RWPE2 (cell line): ENCODE results near the gene BAZ2B.
A peak's percentile ranks its signal among the peaks of the same experiment; 100 is the strongest.

Experiments used
- ATAC-seq: fragments of 200-7000 bp; cut with Tn5 transposase; 3 replicates; pipeline ENCODE4 v1.9.1; 2021; ENCODE audit warnings: low read depth
- DNase-seq: peaks from one replicate; pipeline ENCODE4 v3.0.0-alpha.2; 2020; ENCODE audit warnings: low spot score
- H3K27ac ChIP-seq: fragments of 450-650 bp; 2 replicates; pipeline ENCODE4 v1.5.1; 2017; ENCODE audit warnings: mild to moderate bottlenecking; ENCODE audit not compliant: poor library complexity, severe bottlenecking
- H3K27me3 ChIP-seq: fragments of 250-450 bp; sonication (Bioruptor Pico); 2 replicates; pipeline ENCODE4 v1.5.1; 2021; ENCODE audit warnings: mild to moderate bottlenecking, moderate library complexity; ENCODE audit not compliant: insufficient read depth, poor library complexity, severe bottlenecking
- H3K36me3 ChIP-seq: fragments of 250-450 bp; sonication (Bioruptor Pico); 2 replicates; pipeline ENCODE4 v1.5.1; 2020; ENCODE audit warnings: low read depth, mild to moderate bottlenecking, moderate library complexity
- H3K4me1 ChIP-seq: fragments of 250-450 bp; sonication (Bioruptor Pico); 2 replicates; pipeline ENCODE4 v1.5.1; 2021; ENCODE audit warnings: mild to moderate bottlenecking, moderate library complexity; ENCODE audit not compliant: insufficient read depth, poor library complexity, severe bottlenecking
- H3K4me3 ChIP-seq: fragments of 250-450 bp; sonication (Bioruptor Pico); 2 replicates; pipeline ENCODE4 v1.5.1; 2021; ENCODE audit warnings: mild to moderate bottlenecking, moderate library complexity; ENCODE audit not compliant: severe bottlenecking
- H3K9me3 ChIP-seq: fragments of 250-450 bp; sonication (Bioruptor Pico); 2 replicates; pipeline ENCODE4 v1.5.1; 2021; ENCODE audit warnings: mild to moderate bottlenecking, moderate library complexity; ENCODE audit not compliant: severe bottlenecking
- TF ChIP-seq, protein P1 (sequence below): fragments of 450-650 bp; IDR thresholded peaks from one replicate; pipeline ENCODE4 v1.5.1; 2017; ENCODE audit warnings: mild to moderate bottlenecking, moderate library complexity; ENCODE audit not compliant: poor library complexity, severe bottlenecking

BAZ2B gene

DNA sequence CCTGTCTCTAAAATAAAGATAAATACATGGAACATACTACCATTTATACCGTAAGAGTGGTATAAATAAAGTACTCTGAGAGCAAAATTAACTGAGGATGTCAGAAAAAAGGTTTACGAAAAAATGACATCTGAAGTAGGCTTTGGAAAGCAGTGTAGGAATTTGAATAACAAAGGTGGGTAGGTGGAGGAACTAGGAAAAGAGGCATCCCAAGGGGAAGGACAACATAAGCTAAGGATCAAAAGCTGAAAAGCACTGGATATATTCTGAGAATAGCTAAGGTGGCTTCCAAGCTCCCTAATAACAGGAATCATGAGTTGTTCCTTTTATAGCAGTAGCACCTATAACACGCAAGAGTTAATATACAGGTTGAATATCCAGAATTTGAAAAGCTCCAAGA, 91.3 kb downstream of the BAZ2B start:
- Histone ChIP-seq H3K27ac (no peak overlapping the region), H3K36me3 (no peaks in the 10 kb centered on the region), H3K27me3 (no peaks in the 10 kb centered on the region), H3K4me1 (no peaks in the 10 kb centered on the region), H3K9me3 (no peaks in the 10 kb centered on the region), H3K4me3 (no peak overlapping the region)
- TF ChIP-seq, protein P1, sequence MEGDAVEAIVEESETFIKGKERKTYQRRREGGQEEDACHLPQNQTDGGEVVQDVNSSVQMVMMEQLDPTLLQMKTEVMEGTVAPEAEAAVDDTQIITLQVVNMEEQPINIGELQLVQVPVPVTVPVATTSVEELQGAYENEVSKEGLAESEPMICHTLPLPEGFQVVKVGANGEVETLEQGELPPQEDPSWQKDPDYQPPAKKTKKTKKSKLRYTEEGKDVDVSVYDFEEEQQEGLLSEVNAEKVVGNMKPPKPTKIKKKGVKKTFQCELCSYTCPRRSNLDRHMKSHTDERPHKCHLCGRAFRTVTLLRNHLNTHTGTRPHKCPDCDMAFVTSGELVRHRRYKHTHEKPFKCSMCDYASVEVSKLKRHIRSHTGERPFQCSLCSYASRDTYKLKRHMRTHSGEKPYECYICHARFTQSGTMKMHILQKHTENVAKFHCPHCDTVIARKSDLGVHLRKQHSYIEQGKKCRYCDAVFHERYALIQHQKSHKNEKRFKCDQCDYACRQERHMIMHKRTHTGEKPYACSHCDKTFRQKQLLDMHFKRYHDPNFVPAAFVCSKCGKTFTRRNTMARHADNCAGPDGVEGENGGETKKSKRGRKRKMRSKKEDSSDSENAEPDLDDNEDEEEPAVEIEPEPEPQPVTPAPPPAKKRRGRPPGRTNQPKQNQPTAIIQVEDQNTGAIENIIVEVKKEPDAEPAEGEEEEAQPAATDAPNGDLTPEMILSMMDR: no peak
- ATAC-seq (no peak), DNase-seq (no peak)

DNA sequence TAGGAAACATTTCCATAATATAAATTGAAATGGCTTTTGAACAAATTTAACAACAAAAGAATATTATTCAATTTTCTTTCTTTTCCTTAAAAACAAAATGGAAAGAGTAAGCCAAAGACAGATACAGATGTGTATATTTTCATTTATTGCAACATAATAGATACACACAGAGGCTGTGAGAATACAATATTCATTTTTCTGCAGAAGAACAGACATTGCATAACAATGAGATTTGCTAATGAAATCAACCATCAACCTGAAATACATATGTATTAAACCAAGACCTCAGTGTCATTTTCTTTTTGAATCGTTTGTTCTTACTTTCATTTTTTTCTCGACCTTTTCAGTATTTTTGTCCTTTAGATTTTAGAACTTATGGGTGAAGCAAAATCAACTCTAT, 95.1 kb downstream of the BAZ2B start:
- ATAC-seq (no peak), DNase-seq (no peak)
- Histone ChIP-seq H3K4me1 (peaks cover 20% of the 10 kb centered on the region), H3K9me3 (no peaks in the 10 kb centered on the region), H3K27ac (no peak overlapping the region), H3K27me3 (no peaks in the 10 kb centered on the region), H3K4me3 (no peak overlapping the region), H3K36me3 (no peaks in the 10 kb centered on the region)
- TF ChIP-seq, protein P1: no peak

DNA sequence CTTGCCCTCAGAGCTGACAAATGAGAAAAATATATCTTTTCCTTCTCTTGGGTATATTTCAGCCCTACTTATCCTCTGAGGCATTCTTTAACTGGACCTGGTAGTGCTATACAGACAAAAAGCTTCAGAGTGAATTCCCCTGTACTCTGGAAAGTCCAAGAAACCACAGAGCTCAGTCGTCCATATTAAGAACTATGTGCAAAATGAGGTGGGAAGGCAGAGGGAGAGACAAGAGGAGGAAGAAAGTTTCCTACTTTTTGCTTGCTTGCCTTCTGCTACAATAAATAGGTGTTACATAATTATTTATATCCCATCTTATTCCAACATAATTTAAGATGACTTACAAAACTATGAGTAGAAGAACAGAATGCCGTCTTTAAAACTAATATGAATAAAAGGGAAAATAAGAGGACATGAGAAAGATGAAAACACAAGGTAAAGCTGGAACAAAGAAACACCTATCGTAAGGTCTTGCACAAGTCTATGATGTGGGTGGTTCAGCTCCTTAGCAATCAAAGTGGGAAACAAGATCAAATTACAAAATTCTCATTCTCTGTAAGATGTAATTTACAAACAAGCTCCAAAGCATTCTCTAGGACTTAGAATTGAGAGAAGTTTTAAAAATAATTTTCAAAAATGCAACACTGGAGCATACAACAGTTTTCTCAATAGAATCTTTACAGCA, 97.9 kb downstream of the BAZ2B start:
- H3K4me1 ChIP-seq: peaks cover 37% of the 10 kb centered on the region
- no peak overlapping the region for H3K4me3 ChIP-seq
- no peaks in the 10 kb centered on the region for H3K36me3 ChIP-seq
- H3K9me3 ChIP-seq: peaks cover 2% of the 10 kb centered on the region
- H3K27ac ChIP-seq: peak overlapping the region; percentile 36
- TF ChIP-seq, protein P1: no peak
- DNase-seq: no peak
- peak; percentile 47; the same call in 2 of the 3 replicates for ATAC-seq
- no peaks in the 10 kb centered on the region for H3K27me3 ChIP-seq

DNA sequence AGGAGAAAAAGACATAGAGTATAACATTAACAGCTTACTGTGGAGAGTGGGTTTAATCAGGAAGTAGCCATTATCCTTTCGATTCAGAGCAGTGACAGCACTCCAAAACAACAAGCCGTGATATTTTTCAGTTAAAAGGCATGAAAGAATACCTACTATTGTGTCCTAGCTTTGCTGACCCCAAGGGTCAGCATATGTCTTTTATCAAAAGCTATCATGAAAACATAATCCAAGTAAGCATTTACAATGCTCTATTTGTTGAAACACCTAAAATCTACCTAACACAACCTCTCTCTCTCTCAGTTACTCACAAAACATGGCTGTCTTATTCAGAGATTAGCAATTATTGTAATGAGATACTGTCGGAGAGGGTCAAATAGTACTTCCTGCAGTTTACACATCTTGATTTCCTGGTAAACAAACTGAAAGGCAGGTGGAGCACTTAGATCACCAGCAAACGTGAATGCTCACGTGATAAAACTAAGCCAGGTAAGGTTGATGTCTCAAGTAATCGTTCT, 100.0 kb downstream of the BAZ2B start:
- peaks cover 2% of the 10 kb centered on the region for H3K9me3 ChIP-seq
- ATAC-seq (peak; percentile 97), DNase-seq (no peak)
- TF ChIP-seq, protein P1: peak; percentile 41
- H3K4me1 ChIP-seq: peaks cover 37% of the 10 kb centered on the region
- H3K36me3 ChIP-seq: no peaks in the 10 kb centered on the region
- H3K27ac ChIP-seq: peak overlapping the region; percentile 55
- H3K4me3 ChIP-seq: peak overlapping the region; percentile 40
- H3K27me3 ChIP-seq: no peaks in the 10 kb centered on the region

DNA sequence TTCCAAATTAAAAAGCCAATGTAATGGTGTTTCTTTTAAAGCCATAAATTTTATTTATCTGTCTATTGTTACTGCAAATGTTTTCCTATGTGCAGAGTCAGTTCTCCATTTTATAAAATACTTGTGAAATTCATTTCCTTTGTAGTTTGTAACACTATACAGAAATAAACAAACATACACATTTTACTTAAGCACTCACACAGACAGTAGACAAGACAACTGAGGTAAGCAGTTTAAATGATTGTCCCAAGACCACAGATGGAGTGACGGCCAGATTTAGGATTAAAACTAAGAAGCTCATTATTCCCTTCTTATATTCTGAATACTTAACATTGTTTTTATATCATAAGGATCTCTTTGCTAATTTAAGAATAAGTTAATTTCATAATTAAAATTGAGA, 100.9 kb downstream of the BAZ2B start:
- Histone ChIP-seq H3K27ac (peak overlapping the region; percentile 55), H3K36me3 (no peaks in the 10 kb centered on the region), H3K27me3 (no peaks in the 10 kb centered on the region), H3K4me1 (peaks cover 37% of the 10 kb centered on the region), H3K9me3 (peaks cover 2% of the 10 kb centered on the region), H3K4me3 (peak overlapping the region; percentile 40)
- TF ChIP-seq, protein P1: no peak
- DNase-seq: no peak
- ATAC-seq: no peak
